Body of pancreas (tissue), 4 donors: ENCODE results near the gene CNTNAP5. TPM values are rescaled to one million over a fixed set of nuclear protein-coding genes. Genes with fewer than 3 reads are reported as not detected.

Source experiments
- ATAC-seq: fragments of 150-250 bp; one replicate; pipeline ENCODE4 v1.9.1; 2016
- DNase-seq, 4 donors: peaks; one replicate each; pipeline ENCODE4 v3.0.0-alpha.2; 2019
- H3K27ac ChIP-seq, 4 donors: fragments of 200-600 bp; sonication (generic); 1 replicate in 3 of 4; 2 replicates in 1 of 4; pipeline versions ENCODE4 v1.5.1 to v1.6.1; 2016 to 2019; ENCODE audit warnings: mild to moderate bottlenecking in 1 of 4, mixed read lengths in 1 of 4, moderate library complexity in 1 of 4
- H3K27me3 ChIP-seq, 2 donors: fragments of 200-600 bp; sonication (generic); one replicate each; pipeline ENCODE4 v1.6.0; 2016; ENCODE audit warnings: mild to moderate bottlenecking in 1 of 2
- H3K36me3 ChIP-seq, 2 donors: fragments of 200-600 bp; sonication (generic); replicated peaks in 1 of 2; 2 replicates each; pipeline ENCODE4 v1.5.1; 2016; ENCODE audit warnings: low read depth in 2 of 2; ENCODE audit not compliant: insufficient read depth in 1 of 2
- H3K4me1 ChIP-seq: fragments of 200-600 bp; sonication (generic); one replicate; pipeline ENCODE4 v1.6.0; 2016
- H3K4me3 ChIP-seq, 2 donors: fragments of 200-600 bp; sonication (generic); 1 replicate in 1 of 2; 2 replicates in 1 of 2; pipeline ENCODE4 v1.5.1; 2016 to 2019
- H3K9me3 ChIP-seq, 3 donors: fragments of 200-600 bp; sonication (generic); 1 replicate in 2 of 3; 2 replicates in 1 of 3; pipeline ENCODE4 v1.5.1; 2016
- CTCF ChIP-seq, 7 experiments: fragments of 450-650 bp in 4 of 7; fragments of 200-600 bp in 3 of 7; sonication (generic) in 3 of 7; IDR thresholded peaks; one replicate each; pipeline ENCODE4 v1.5.1; 2016 to 2019; ENCODE audit warnings: antibody characterized with exemption in 7 of 7
- POLR2A ChIP-seq, 3 donors: fragments of 450-650 bp; IDR thresholded peaks; one replicate each; pipeline ENCODE4 v1.6.1; 2016; ENCODE audit warnings: antibody characterized with exemption in 3 of 3, mild to moderate bottlenecking in 2 of 3
- whole genome bisulfite sequencing, 2 donors: methylation state at CpG; one replicate each; pipeline ENCODE4 v1.1.5; 2017; 5-methylcytosine and 5-hydroxymethylcytosine counted together
- intact Hi-C: fragments of 100-400 bp; cut with DNase I; formaldehyde crosslinking; loops from one replicate; pipeline ENCODE4 v1.15.1; 2023
- total RNA-seq, 2 donors: library from RNA; depleted of rRNA; stranded (reverse); fragments of >200 nt; gene quantifications; one replicate each; pipeline ENCODE4 v1.1.0, GENCODE V29; 2016

Gene CNTNAP5
- total RNA-seq, 2 donors from 2014 or later = 0.26 to 0.33 TPM

DNA sequence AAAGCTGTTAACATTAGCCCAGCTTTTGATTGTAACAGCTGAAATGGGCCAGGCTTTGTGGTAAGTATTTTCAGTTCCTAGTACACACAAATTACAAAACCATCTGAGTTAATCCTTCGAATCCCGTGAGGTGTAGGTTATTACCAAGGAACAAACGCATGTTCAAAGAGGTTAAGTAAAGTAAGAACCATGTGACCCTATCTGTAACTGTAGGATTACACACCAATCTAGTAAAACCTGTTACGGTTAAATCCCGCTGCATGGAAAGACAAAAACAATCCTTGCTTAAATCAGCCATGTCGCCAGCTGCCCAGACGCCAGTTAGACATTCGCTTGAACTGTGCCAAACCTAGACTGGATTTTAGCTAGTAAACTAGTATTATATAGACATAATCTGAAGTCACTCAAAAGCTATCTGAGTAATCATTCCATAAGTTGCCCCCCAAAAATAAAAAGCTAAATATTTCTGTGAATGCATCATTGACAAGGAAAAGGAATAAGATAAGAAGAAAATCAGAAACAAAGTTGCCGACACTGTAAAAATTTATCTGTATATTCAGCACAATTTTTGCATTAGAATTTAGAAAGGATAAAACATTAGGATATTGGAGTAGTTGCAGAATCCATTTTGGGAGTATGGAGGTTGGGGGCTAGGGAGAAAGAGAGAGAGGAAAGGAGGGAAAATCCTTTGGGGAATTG, 638.0 kb downstream of the CNTNAP5 start:
- ATAC-seq = no peak
- H3K27me3 ChIP-seq = no peaks in the 10 kb centered on the region
- H3K4me3 ChIP-seq = no peak overlapping the region
- 92% methylated on average over 9 of the region's 9 CpGs for WGBS, 2 donors
- no peak for DNase-seq
- intact Hi-C loops = no loop called here
- no peaks in the 10 kb centered on the region for H3K4me1 ChIP-seq
- no peak overlapping the region for H3K27ac ChIP-seq
- H3K9me3 ChIP-seq = no peaks in the 10 kb centered on the region
- no peaks in the 10 kb centered on the region for H3K36me3 ChIP-seq
- TF ChIP-seq POLR2A (IDR thresholded peaks at IDR 0.05) (no peak), CTCF (IDR thresholded peaks at IDR 0.05) (no peak)

DNA sequence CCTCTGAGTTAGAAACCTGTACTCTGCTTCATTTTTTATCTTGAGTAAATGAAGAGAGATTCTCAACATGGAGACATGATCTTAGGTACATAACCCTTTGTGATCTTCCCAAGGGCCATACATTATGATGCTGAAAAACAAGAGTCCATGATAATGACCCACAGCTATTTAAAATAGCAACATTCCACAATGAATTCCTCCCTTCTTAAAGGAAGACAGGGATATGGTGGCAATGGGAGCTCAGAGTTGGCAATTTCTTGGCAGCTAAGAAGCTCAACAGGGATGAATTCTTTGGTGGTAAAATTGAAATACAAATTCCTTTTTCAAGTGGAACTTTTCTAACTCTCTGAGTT, 638.5 kb downstream of the CNTNAP5 start:
- Histone ChIP-seq H3K4me3 (no peak overlapping the region), H3K4me1 (no peaks in the 10 kb centered on the region), H3K27ac (no peak overlapping the region), H3K36me3 (no peaks in the 10 kb centered on the region), H3K27me3 (no peaks in the 10 kb centered on the region), H3K9me3 (no peaks in the 10 kb centered on the region)
- TF ChIP-seq POLR2A (IDR thresholded peaks at IDR 0.05) (no peak), CTCF (IDR thresholded peaks at IDR 0.05) (no peak)
- ATAC-seq (no peak), DNase-seq (no peak)
- intact Hi-C loops = no loop called here

DNA sequence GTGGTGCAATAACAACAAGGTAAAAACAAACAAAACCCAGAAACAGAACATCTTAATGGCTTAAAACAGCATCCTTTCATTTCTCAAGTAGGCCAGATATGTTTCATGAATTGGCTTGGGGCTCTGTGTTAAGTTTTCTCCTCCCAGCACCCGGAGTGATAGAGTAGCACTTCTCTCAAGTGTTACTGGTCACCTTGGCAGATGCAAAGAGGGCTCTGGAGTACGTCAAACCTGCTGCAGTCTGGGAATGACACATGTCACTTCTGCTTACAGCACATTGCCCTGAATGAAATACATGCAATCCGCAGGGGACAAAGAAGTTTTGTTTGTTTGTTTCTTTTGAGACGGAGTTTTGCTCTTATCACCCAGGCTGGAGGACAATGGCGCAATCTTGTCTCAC, 639.3 kb downstream of the CNTNAP5 start:
- Histone ChIP-seq H3K9me3 (no peaks in the 10 kb centered on the region), H3K27me3 (no peaks in the 10 kb centered on the region), H3K4me1 (no peaks in the 10 kb centered on the region), H3K4me3 (no peak overlapping the region), H3K27ac (no peak overlapping the region), H3K36me3 (no peaks in the 10 kb centered on the region)
- ATAC-seq (no peak), DNase-seq (no peak)
- TF ChIP-seq POLR2A (IDR thresholded peaks at IDR 0.05) = no peak
- no peak for TF ChIP-seq CTCF (IDR thresholded peaks at IDR 0.05)
- intact Hi-C loops = no loop called here
- WGBS, 2 donors = 59 to 75% methylated on average over 5 of the region's 5 CpGs

- WGBS, 2 donors = 66 to 71% methylated on average over 2 of the region's 2 CpGs
- no peak overlapping the region for H3K27ac ChIP-seq
- no peaks in the 10 kb centered on the region for H3K36me3 ChIP-seq
- no peak for DNase-seq
- H3K4me1 ChIP-seq = no peaks in the 10 kb centered on the region
- H3K4me3 ChIP-seq = no peak overlapping the region
- H3K9me3 ChIP-seq = no peaks in the 10 kb centered on the region
- TF ChIP-seq POLR2A (IDR thresholded peaks at IDR 0.05) = no peak
- no peak for TF ChIP-seq CTCF (IDR thresholded peaks at IDR 0.05)
- no peaks in the 10 kb centered on the region for H3K27me3 ChIP-seq
- no peak for ATAC-seq
- intact Hi-C loops = no loop called here
These were observed 641.9 kb downstream of the CNTNAP5 start for GRCh38 chr2:124666976-124667375.

GRCh38 chr2:124668161-124668560, 643.1 kb downstream of the CNTNAP5 start:
- DNase-seq = no peak
- no peak for TF ChIP-seq CTCF (IDR thresholded peaks at IDR 0.05)
- TF ChIP-seq POLR2A (IDR thresholded peaks at IDR 0.05) = no peak
- Histone ChIP-seq H3K4me3 (no peak overlapping the region), H3K4me1 (no peaks in the 10 kb centered on the region), H3K27ac (no peak overlapping the region), H3K27me3 (no peaks in the 10 kb centered on the region), H3K36me3 (no peaks in the 10 kb centered on the region), H3K9me3 (no peaks in the 10 kb centered on the region)
- intact Hi-C loops = no loop called here
- no peak for ATAC-seq
- WGBS, 2 donors = 63 to 68% methylated on average over 2 of the region's 2 CpGs
